B cell (primary cell): ENCODE measurements around the gene MVB12B. TPM values are rescaled to one million over a fixed set of nuclear protein-coding genes. Genes with fewer than 3 reads are reported as not detected.

Experiments used
- ATAC-seq: fragments of 200-7000 bp; cut with Tn5 transposase; one replicate; pipeline ENCODE4 v1.10.0; 2021; ENCODE audit warnings: low read depth, mild to moderate bottlenecking, moderate number of reproducible peaks, moderate library complexity
- CTCF ChIA-PET: fragments of 350-600 bp; sonication (Branson Sonifier 250); formaldehyde crosslinking; loops from one replicate; lab custom pipeline; 2021; ENCODE audit warnings: antibody characterized with exemption, inconsistent platforms; lab: Charles Lee
- POLR2A ChIA-PET: fragments of 350-600 bp; sonication (Branson Sonifier 250); formaldehyde crosslinking; loops from one replicate; lab custom pipeline; 2021; ENCODE audit warnings: antibody characterized with exemption; lab: Charles Lee
- DNase-seq: peaks from one replicate; pipeline ENCODE4 v3.0.0; 2013
- H2AFZ ChIP-seq: 2 replicates; pipeline ENCODE4 v1.6.1; 2012; ENCODE audit warnings: mild to moderate bottlenecking, low read depth, low read length; ENCODE audit not compliant: insufficient read depth, poor library complexity, severe bottlenecking
- H3K27ac ChIP-seq, 2 donors: 1 replicate in 1 of 2; 2 replicates in 1 of 2; pipeline ENCODE4 v1.5.1; 2012 to 2013; ENCODE audit warnings: low read length in 2 of 2, mild to moderate bottlenecking in 2 of 2, moderate library complexity in 1 of 2
- H3K27me3 ChIP-seq, 4 experiments: fragments of 200-600 bp in 1 of 4; sonication (generic) in 1 of 4; replicated peaks in 1 of 4; 1 replicate in 2 of 4; 2 replicates in 2 of 4; pipeline versions ENCODE4 v1.6.1 to v1.7.0; 2013 to 2016; ENCODE audit warnings: low read length in 3 of 4, mild to moderate bottlenecking in 2 of 4, mixed read lengths in 1 of 4, moderate library complexity in 1 of 4; ENCODE audit not compliant: insufficient read depth in 4 of 4, control insufficient read depth in 3 of 4; ENCODE audit errors: control extremely low read depth in 1 of 4
- H3K36me3 ChIP-seq, 2 experiments: replicated peaks in 1 of 2; 1 replicate in 1 of 2; 2 replicates in 1 of 2; pipeline versions ENCODE4 v1.6.1 to v1.7.1; 2013; ENCODE audit warnings: low read length in 1 of 2; ENCODE audit not compliant: insufficient read depth in 2 of 2, control insufficient read depth in 1 of 2; ENCODE audit errors: control extremely low read depth in 1 of 2, extremely low read depth in 1 of 2
- H3K4me1 ChIP-seq, 2 donors: fragments of 200-600 bp in 1 of 2; sonication (generic) in 1 of 2; 1 replicate in 1 of 2; 2 replicates in 1 of 2; pipeline versions ENCODE4 v1.5.1 to v1.6.1; 2013 to 2017; ENCODE audit warnings: low read length in 2 of 2; ENCODE audit not compliant: control insufficient read depth in 2 of 2, insufficient read depth in 2 of 2
- H3K4me2 ChIP-seq: replicated peaks from 2 replicates; pipeline ENCODE3; 2012; ENCODE audit warnings: mild to moderate bottlenecking, low read depth, low read length; ENCODE audit not compliant: poor library complexity, severe bottlenecking
- H3K4me3 ChIP-seq, 5 experiments: fragments of 200-600 bp in 1 of 5; sonication (generic) in 1 of 5; 1 replicate in 3 of 5; 2 replicates in 2 of 5; pipeline versions ENCODE4 v1.5.1 to v1.7.0; 2011 to 2016; ENCODE audit warnings: low read length in 4 of 5, mild to moderate bottlenecking in 4 of 5, low read depth in 2 of 5, control low read depth in 1 of 5, moderate library complexity in 1 of 5; ENCODE audit not compliant: insufficient read depth in 1 of 5; ENCODE audit errors: control extremely low read depth in 1 of 5, extremely low read depth in 1 of 5
- H3K79me2 ChIP-seq: fragments of 200-600 bp; sonication (generic); one replicate; pipeline ENCODE4 v1.6.0; 2016; ENCODE audit warnings: low read length; ENCODE audit not compliant: control insufficient read depth, insufficient read depth
- H3K9ac ChIP-seq: fragments of 200-600 bp; sonication (generic); 2 replicates; pipeline ENCODE4 v1.6.1; 2017; ENCODE audit warnings: mild to moderate bottlenecking, low read length, moderate library complexity
- H3K9me3 ChIP-seq, 3 donors: one replicate each; pipeline versions ENCODE4 v1.6.1 to v1.7.1; 2013; ENCODE audit warnings: low read length in 2 of 3; ENCODE audit not compliant: control insufficient read depth in 2 of 3, insufficient read depth in 1 of 3; ENCODE audit errors: control extremely low read depth in 1 of 3
- H4K20me1 ChIP-seq: 2 replicates; pipeline ENCODE4 v1.6.0; 2012; ENCODE audit warnings: mild to moderate bottlenecking, low read length; ENCODE audit not compliant: insufficient read depth, control insufficient read depth, poor library complexity, severe bottlenecking
- H3K27ac Mint-ChIP-seq: one replicate; pipeline ENCODE4 v1.8.0; 2021; ENCODE audit warnings: mixed read lengths
- H3K27me3 Mint-ChIP-seq: one replicate; pipeline ENCODE4 v1.8.0; 2021; ENCODE audit warnings: mixed read lengths
- H3K4me1 Mint-ChIP-seq: one replicate; pipeline ENCODE4 v1.8.0; 2021; ENCODE audit warnings: mixed read lengths
- H3K4me3 Mint-ChIP-seq: one replicate; pipeline ENCODE4 v1.8.0; 2021; ENCODE audit warnings: mixed read lengths
- H3K9me3 Mint-ChIP-seq: one replicate; pipeline ENCODE4 v1.8.0; 2022; ENCODE audit warnings: mixed read lengths; ENCODE audit not compliant: insufficient read depth
- EZH2 ChIP-seq: IDR thresholded peaks from 2 replicates; pipeline ENCODE4 v1.6.1; 2012; ENCODE audit warnings: borderline replicate concordance, low read depth, mild to moderate bottlenecking, moderate library complexity, low read length; ENCODE audit not compliant: insufficient read depth, poor library complexity, severe bottlenecking
- WGBS: methylation state at CpG from one replicate; pipeline ENCODE4 v1.1.5; 2013; ENCODE audit warnings: missing lambda C conversion rate; ENCODE audit not compliant: insufficient coverage; 5-methylcytosine and 5-hydroxymethylcytosine counted together
- intact Hi-C: fragments of 100-400 bp; cut with micrococcal nuclease; formaldehyde crosslinking; loops from one replicate; pipeline ENCODE4 v1.10.0; 2022
- polyA plus RNA-seq: library from polyadenylated mRNA; depleted of rRNA; stranded (reverse); fragments of >200 nt; gene quantifications from 2 replicates; pipeline ENCODE4 v1.2.3, GENCODE V29; 2012
- total RNA-seq, 2 donors: library from RNA; stranded (reverse); fragments of 120-200 nt in 1 of 2; gene quantifications; 1 replicate in 1 of 2; 2 replicates in 1 of 2; pipeline versions ENCODE4 v1.2.3 to v1.2.4, GENCODE V29; 2013 to 2022
- TF ChIP-seq, protein P1 (sequence below): fragments of 200-600 bp; IDR thresholded peaks from one replicate; pipeline ENCODE4 v1.8.0; 2022; ENCODE audit warnings: antibody characterized with exemption, mild to moderate bottlenecking

MVB12B gene
- total and polyA plus RNA-seq, 2 donors (not counting 1 experiment from before 2014, with no cell fraction given): 1.2 to 9.8 TPM

DNA sequence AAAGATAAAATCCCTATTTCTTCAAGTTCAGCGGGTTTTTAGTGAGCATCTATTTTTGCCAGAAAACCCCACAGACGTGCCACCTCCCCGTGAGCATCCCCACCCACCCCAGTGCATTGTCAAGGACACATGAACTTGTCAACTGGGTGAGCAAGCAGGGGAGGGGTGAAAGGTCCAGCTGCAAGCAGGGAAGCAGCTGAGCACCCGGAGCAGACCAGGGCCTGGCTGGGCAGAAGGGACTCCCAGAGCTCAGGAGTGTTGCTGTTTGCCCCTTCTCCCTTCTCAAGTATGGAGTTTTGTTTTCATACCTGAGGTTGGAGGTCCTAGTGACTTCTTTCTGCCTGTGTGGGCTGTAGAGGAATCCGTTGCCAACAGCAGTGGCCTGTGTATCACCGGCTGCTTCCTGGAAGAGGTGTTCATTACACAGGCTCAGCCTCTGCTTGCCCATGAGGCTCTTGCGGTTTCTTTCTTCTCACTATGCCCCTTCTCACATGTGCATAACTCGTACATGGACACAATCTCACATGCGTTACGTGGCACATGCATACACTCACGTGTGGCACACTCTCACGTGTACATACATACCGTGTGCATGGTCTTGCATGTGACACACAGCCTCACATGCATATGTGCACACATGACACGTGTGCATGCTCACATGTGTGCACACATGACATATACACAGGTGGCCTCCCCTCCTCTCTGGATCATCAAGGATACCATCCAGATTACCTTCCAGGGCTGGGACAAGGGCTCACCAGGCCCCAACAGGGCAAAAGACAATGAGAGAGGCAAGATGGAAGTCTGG is 126.7 kb downstream of the MVB12B start:
- no peak overlapping the region for H3K4me2 ChIP-seq
- H3K4me3 Mint-ChIP-seq: no peak overlapping the region
- DNase-seq (no peak), ATAC-seq (no peak)
- no peak overlapping the region for H3K27ac Mint-ChIP-seq
- no peak overlapping the region for H3K4me3 ChIP-seq
- H3K4me1 ChIP-seq: no peaks in the 10 kb centered on the region
- no peaks in the 10 kb centered on the region for H3K9me3 Mint-ChIP-seq
- 95% methylated on average over 11 of the region's 14 CpGs for WGBS
- no peaks in the 10 kb centered on the region for H4K20me1 ChIP-seq
- intact Hi-C loops: no loop called here
- no peaks in the 10 kb centered on the region for H3K36me3 ChIP-seq
- H3K4me1 Mint-ChIP-seq: no peaks in the 10 kb centered on the region
- no peak overlapping the region for H3K27ac ChIP-seq
- no peaks in the 10 kb centered on the region for H3K9me3 ChIP-seq
- ChIA-PET POLR2A (no interaction called here), CTCF (interaction anchor here (0.9 to 1.0 kb wide), 2 partner anchors 37 to 104 kb away, joined by 3 to 4 read pairs; no protein-coding TSS in a partner anchor)
- H3K27me3 ChIP-seq: no peaks in the 10 kb centered on the region
- no peak for TF ChIP-seq EZH2
- TF ChIP-seq, protein P1, sequence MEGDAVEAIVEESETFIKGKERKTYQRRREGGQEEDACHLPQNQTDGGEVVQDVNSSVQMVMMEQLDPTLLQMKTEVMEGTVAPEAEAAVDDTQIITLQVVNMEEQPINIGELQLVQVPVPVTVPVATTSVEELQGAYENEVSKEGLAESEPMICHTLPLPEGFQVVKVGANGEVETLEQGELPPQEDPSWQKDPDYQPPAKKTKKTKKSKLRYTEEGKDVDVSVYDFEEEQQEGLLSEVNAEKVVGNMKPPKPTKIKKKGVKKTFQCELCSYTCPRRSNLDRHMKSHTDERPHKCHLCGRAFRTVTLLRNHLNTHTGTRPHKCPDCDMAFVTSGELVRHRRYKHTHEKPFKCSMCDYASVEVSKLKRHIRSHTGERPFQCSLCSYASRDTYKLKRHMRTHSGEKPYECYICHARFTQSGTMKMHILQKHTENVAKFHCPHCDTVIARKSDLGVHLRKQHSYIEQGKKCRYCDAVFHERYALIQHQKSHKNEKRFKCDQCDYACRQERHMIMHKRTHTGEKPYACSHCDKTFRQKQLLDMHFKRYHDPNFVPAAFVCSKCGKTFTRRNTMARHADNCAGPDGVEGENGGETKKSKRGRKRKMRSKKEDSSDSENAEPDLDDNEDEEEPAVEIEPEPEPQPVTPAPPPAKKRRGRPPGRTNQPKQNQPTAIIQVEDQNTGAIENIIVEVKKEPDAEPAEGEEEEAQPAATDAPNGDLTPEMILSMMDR: no peak
- H2AFZ ChIP-seq: no peak overlapping the region
- H3K9ac ChIP-seq: no peak overlapping the region
- H3K27me3 Mint-ChIP-seq: no peaks in the 10 kb centered on the region
- H3K79me2 ChIP-seq: no peaks in the 10 kb centered on the region

DNA sequence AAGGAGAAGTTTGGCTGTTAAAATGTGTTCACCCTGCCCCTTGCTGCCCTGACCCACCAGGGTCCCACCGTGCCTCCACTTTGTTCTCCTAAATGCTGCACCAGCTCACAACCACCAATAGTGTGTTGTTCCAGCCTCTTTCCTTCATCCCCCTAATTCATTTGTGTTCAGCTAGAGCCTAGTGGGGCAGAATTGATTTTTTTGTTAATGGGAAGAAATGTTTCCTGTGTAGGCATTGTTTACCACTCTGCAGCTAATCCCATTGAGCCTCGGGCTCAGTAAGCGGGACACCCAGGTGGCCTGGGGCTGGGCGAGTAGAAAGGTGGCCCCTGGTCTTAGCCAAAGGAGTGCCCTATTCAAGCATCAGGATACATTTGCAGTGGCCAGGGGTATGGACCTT is 127.6 kb downstream of the MVB12B start:
- Histone ChIP-seq H3K9ac (no peak overlapping the region), H3K4me3 (no peak overlapping the region), H3K4me2 (no peak overlapping the region), H3K27ac (no peak overlapping the region), H3K9me3 (no peaks in the 10 kb centered on the region), H3K36me3 (no peaks in the 10 kb centered on the region), H4K20me1 (no peaks in the 10 kb centered on the region), H3K4me1 (no peaks in the 10 kb centered on the region), H3K27me3 (no peaks in the 10 kb centered on the region), H2AFZ (no peak overlapping the region), H3K79me2 (no peaks in the 10 kb centered on the region)
- H3K4me3 Mint-ChIP-seq: no peak overlapping the region
- ChIA-PET POLR2A (interaction anchor here (0.9 kb wide), 1 partner anchor 11 kb away, joined by 11 read pairs; no protein-coding TSS in a partner anchor), CTCF (no interaction called here)
- intact Hi-C loops: no loop called here
- H3K4me1 Mint-ChIP-seq: no peaks in the 10 kb centered on the region
- TF ChIP-seq, protein P1: no peak
- TF ChIP-seq EZH2: no peak
- DNase-seq (no peak), ATAC-seq (no peak)
- 90% methylated on average over 3 of the region's 4 CpGs for WGBS
- H3K9me3 Mint-ChIP-seq: no peaks in the 10 kb centered on the region
- H3K27me3 Mint-ChIP-seq: no peaks in the 10 kb centered on the region
- no peak overlapping the region for H3K27ac Mint-ChIP-seq
